Neuron (in vitro differentiated cells): ENCODE measurements around the gene NEURL2.

Source experiments
- H2AFZ ChIP-seq: one replicate; pipeline ENCODE4 v1.6.1; 2013; ENCODE audit warnings: low read depth, mild to moderate bottlenecking, inconsistent platforms, low read length, moderate library complexity
- H3K27me3 ChIP-seq: one replicate; pipeline ENCODE4 v1.6.1; 2013; ENCODE audit warnings: low read length; ENCODE audit not compliant: insufficient read depth
- H3K36me3 ChIP-seq: one replicate; pipeline ENCODE4 v1.6.1; 2013; ENCODE audit warnings: low read length; ENCODE audit not compliant: insufficient read depth
- H3K4me1 ChIP-seq: one replicate; pipeline ENCODE4 v1.6.1; 2013; ENCODE audit warnings: low read length; ENCODE audit not compliant: insufficient read depth
- H3K4me3 ChIP-seq: 2 replicates; pipeline ENCODE4 v1.5.1; 2013; ENCODE audit warnings: mild to moderate bottlenecking, low read length, moderate library complexity
- H3K9me3 ChIP-seq: one replicate; pipeline ENCODE4 v1.6.1; 2013; ENCODE audit warnings: low read length

Gene NEURL2

DNA sequence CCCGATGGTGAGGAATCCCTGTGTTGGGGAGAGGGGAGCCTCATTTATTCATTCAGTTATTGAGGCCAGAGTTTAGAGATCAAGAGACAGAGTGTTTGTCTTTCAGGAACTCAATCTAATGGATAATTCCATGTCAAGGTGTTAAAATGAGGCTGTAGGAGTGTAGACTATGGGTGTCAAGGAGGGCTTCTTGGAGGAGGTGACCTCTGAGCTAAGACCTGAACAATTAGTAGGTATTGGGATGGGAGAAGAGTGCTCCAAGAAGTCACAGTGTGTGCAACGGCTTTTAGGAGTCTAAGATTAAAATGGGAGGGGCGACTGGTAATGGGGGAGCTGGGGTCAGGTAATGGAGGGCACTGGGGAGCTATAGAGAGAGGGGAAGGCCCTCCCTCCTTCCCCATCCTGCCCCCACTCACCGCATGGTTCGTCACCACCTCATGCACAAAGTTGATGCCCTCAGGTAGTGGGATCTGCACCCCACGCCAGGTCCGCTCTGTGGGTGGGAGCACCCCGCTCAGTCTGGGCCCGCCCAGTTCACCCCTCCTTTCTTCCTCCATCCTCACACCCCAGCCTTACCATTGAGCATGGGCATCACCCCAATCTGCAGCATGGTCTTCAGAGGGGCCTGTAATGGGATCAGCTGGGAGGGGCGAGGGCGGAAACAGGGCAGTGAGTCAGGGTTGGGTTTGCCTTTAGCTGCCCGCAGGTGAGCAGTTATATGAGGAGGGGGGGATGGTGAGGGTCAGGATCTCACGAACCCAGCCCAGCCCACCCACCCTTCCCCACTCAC lies 8.2 kb upstream of the NEURL2 start:
- Histone ChIP-seq H3K27me3 (no peaks in the 10 kb centered on the region), H3K9me3 (no peaks in the 10 kb centered on the region), H3K4me3 (no peak overlapping the region), H2AFZ (no peak overlapping the region), H3K4me1 (peaks cover 1% of the 10 kb centered on the region), H3K36me3 (peaks cover 71% of the 10 kb centered on the region)

DNA sequence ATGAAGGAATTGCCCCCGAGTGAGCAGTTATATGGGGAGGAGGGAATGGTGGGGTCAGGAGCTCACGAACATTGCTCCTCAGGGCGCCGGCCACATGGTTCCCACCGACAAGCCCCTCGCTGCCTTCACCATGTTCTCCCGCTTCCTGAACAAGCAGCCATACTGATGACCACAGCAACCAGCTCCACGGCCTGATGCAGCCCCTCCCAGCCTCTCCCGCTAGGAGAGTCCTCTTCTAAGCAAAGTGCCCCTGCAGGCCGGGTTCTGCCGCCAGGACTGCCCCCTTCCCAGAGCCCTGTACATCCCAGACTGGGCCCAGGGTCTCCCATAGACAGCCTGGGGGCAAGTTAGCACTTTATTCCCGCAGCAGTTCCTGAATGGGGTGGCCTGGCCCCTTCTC lies 7.3 kb upstream of the NEURL2 start:
- H2AFZ ChIP-seq, result no peak overlapping the region
- peaks cover 63% of the 10 kb centered on the region for H3K36me3 ChIP-seq
- no peaks in the 10 kb centered on the region for H3K27me3 ChIP-seq
- no peaks in the 10 kb centered on the region for H3K9me3 ChIP-seq
- H3K4me1 ChIP-seq, result peaks cover 10% of the 10 kb centered on the region
- no peak overlapping the region for H3K4me3 ChIP-seq

DNA sequence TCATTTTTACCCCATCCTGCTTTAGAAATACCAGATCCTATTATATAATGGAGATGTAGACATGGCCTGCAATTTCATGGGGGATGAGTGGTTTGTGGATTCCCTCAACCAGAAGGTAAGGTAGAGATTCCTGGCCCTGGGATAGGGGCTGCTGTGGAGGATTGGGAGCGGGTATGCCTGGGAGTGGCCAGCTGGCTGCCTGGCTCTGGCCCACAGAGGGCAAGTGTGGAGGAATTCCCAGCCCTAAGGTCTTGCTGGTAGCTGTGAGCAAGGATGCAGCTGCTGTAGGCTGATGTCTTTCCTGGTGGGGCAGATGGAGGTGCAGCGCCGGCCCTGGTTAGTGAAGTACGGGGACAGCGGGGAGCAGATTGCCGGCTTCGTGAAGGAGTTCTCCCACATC lies 6.7 kb upstream of the NEURL2 start:
- Histone ChIP-seq H3K4me3 (no peak overlapping the region), H3K9me3 (no peaks in the 10 kb centered on the region), H3K27me3 (no peaks in the 10 kb centered on the region), H3K36me3 (peaks cover 57% of the 10 kb centered on the region), H3K4me1 (peaks cover 10% of the 10 kb centered on the region), H2AFZ (no peak overlapping the region)

DNA sequence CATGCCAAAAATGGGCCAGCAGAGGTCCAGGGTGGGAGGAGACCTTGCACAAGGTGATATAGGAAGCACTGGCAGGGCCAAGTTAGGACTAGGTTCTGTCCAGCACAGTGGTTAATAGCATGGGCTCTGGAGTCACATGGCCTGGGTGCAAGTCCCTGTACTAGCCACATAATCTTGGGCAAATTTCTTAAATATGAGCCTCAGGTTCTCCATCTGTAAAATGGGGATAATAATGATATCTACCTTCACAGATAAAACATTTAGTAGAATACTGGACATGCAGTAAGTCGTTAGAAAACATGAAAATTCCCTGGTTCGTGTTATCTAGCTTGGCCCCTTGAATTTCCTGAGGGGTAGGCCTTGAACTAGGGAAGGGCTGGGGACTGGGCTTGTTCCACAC lies 6.3 kb upstream of the NEURL2 start:
- Histone ChIP-seq H3K27me3 (no peaks in the 10 kb centered on the region), H2AFZ (no peak overlapping the region), H3K4me1 (peaks cover 13% of the 10 kb centered on the region), H3K36me3 (peaks cover 53% of the 10 kb centered on the region), H3K9me3 (no peaks in the 10 kb centered on the region), H3K4me3 (no peak overlapping the region)

DNA sequence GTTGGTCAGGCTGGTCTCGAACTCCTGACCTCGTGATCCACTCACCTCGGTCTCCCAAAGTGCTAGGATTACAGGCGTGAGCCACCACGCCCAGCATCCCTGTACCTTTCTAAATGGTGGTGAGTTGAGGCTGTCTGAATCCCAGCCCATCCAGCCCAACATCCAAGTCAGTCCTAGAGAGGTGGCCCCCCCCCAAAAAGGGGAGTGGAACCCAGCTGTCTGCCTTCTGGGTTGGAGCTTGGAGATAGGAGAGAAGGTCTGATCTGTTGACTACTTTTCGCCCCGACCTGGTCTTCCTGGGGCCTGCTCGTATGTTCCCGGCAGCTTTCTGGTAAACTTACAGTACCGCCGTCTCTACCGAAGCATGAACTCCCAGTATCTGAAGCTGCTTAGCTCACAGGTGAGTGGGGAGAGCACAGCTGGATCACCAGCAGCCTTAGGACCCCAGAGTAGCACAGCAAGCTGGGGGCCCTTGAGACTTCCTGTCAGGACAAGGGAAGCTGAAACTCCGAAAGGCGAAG lies 5.7 kb upstream of the NEURL2 start:
- Histone ChIP-seq H3K9me3 (no peaks in the 10 kb centered on the region), H2AFZ (no peak overlapping the region), H3K4me3 (no peak overlapping the region), H3K36me3 (peaks cover 48% of the 10 kb centered on the region), H3K27me3 (no peaks in the 10 kb centered on the region), H3K4me1 (peaks cover 18% of the 10 kb centered on the region)

DNA sequence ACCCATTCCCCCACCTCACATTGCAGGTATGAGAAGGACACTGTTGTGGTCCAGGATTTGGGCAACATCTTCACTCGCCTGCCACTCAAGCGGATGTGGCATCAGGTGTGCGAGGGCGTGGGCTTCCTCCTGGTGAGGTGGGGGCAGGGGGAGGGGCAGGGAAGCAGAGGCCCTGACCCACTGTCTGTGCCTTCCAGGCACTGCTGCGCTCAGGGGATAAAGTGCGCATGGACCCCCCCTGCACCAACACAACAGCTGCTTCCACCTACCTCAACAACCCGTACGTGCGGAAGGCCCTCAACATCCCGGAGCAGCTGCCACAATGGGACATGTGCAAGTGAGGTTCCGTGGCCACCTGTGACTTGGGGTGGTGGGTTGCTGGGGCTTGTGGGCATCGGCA lies 3.8 kb upstream of the NEURL2 start:
- Histone ChIP-seq H3K9me3 (no peaks in the 10 kb centered on the region), H3K36me3 (peaks cover 42% of the 10 kb centered on the region), H3K4me3 (no peak overlapping the region), H3K27me3 (no peaks in the 10 kb centered on the region), H2AFZ (no peak overlapping the region), H3K4me1 (peaks cover 26% of the 10 kb centered on the region)

DNA sequence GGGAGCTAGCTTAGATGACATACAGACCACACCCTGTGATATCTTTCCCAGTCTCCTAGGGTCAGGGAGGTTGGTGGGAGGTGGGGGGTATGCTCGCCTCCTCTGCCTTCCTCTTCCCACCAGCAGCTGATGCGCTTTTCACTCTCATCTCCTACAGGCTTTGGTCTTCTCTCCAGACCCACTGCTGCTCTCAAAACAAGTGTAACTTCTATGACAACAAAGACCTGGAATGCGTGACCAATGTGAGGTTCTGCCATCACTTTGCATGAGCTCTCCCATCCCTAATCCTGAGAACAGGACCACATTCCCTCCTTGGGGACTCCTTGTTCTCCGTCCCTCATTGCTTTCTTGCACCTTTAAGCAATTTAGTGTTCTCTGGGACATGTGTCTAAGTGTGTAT lies 2.8 kb upstream of the NEURL2 start:
- Histone ChIP-seq H3K4me1 (peaks cover 26% of the 10 kb centered on the region), H2AFZ (no peak overlapping the region), H3K36me3 (peaks cover 34% of the 10 kb centered on the region), H3K27me3 (no peaks in the 10 kb centered on the region), H3K4me3 (no peak overlapping the region), H3K9me3 (no peaks in the 10 kb centered on the region)

DNA sequence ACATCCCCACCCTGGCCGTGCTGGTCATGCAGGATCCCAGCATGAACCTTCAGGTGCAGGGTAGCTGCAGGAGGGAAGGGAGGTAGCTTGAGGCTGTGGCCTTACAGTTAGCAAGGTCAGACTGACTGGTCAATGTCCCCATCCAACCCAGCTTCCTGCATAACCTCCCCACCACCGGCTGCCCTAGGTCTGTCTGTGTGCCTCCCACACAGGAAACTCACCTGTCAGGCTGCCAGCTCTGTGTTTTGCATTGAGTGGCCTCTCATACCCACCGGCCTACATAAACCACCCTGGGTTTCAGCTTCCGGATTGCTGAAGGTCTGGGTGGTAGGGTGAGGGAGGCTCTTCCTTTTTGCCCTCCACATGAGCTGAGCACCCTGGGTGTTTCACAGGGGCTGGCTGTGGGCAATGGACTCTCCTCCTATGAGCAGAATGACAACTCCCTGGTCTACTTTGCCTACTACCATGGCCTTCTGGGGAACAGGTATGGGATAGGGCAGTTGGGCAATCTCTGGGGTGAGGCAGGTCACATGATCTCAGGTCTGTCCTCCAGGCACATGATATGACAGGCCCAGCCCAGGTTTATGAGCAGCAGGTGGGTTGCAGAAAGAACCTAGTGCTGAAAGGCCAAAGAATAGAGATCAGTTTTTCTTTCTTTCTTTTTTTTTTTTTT lies 2.0 kb upstream of the NEURL2 start:
- H3K4me3 ChIP-seq, result no peak overlapping the region
- no peaks in the 10 kb centered on the region for H3K9me3 ChIP-seq
- H2AFZ ChIP-seq, result no peak overlapping the region
- H3K4me1 ChIP-seq, result peaks cover 26% of the 10 kb centered on the region
- no peaks in the 10 kb centered on the region for H3K27me3 ChIP-seq
- H3K36me3 ChIP-seq, result peaks cover 25% of the 10 kb centered on the region

DNA sequence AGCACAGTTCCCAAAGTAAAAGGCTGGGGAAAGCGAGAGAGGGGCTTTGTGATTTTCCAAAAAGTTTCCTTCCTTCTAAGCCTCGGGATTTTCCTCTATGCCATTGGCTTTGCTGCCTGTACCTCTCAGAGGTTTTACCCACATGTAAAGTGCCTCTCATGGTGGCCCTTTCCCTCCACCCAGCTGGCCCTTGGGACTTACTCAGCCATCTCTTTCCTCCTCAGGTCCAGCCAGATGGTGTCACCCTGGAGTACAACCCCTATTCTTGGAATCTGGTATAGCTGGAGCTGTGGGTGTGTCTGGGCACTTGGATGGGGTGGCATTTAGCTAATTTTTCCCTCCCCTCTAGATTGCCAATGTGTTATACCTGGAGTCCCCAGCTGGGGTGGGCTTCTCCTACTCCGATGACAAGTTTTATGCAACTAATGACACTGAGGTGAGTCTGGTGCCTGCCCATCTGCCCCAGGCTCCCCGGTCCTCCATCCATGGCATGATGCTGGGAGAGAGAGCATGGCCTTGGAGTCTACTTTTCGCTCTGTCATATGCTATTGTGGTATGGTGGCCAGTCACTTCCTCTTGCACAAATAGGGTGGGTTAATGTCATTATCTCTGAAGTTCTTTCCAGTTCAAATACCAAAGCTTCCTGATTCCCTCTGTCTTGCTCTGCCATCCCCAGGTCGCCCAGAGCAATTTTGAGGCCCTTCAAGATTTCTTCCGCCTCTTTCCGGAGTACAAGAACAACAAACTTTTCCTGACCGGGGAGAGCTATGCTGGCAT lies 1.2 kb upstream of the NEURL2 start:
- Histone ChIP-seq H3K4me3 (peak overlapping the region; percentile 68), H3K36me3 (peaks cover 23% of the 10 kb centered on the region), H3K4me1 (peaks cover 26% of the 10 kb centered on the region), H3K9me3 (no peaks in the 10 kb centered on the region), H3K27me3 (no peaks in the 10 kb centered on the region), H2AFZ (no peak overlapping the region)

DNA sequence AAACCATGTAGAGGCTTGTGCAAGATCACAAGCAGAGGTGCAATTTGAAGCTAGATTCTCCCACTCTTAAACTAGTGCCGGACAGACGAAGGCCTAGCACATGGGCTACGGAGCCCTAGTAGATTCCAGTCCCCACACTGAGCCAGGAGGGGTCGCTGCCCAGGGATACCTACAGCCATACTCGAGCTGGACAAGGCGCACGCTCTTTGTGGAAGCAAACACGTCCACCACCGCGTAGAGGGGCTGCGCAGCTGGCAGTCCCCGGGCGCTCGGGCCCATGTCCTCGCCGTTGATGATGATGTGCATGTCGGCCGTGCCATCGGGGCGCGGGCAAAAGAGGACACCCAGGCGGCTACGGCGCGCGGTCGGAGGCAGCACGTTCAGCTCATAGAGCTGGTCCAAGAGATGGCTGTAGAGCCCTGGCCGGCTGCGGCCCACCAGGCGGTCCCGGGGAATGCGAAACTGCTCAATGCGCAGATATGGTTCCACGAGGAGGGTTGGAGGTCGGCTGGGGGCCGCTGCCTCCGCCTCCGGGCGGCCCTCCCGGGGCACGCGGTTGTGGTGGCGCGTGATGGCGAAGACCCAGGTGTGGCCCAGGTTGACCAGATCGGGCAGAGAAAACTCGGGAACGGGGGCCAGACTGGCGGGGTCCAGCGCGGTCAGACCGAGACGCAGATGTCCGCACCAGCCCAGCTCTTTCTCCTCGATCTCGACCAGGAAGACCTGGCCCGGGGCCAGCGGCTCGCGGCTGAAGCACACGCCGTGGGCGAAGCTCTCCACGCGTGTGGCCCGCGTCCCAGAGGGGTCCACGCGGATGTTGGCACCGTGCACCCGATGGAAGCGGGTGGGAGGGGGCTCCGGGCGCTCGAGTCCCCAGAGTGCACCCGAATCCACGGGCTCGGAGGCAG lies 677 bp downstream of the NEURL2 start:
- Histone ChIP-seq H3K27me3 (no peaks in the 10 kb centered on the region), H3K9me3 (no peaks in the 10 kb centered on the region), H3K36me3 (peaks cover 20% of the 10 kb centered on the region), H3K4me3 (peak overlapping the region; percentile 68), H2AFZ (peak overlapping the region; percentile 69), H3K4me1 (peaks cover 26% of the 10 kb centered on the region)

DNA sequence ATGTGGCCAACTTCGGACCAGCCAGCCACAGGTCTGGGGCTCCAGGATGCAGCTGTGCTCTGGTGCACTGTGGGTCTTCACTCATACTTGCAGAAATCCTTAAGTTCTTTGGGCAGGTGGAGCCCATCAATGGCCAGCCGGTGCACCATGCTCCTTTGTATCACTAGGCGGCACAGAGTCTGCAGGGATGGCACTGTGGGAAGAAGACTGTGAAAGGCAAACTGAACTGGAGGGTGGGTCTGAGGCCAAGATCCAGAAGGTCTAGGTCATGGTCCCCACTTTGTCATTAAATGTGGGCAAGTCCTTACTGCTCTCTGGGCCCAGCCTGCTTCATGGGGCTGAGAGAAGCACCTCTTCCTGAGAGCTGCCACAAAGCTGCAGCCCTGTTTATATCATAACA lies 2.3 kb downstream of the NEURL2 start:
- Histone ChIP-seq H3K36me3 (peaks cover 20% of the 10 kb centered on the region), H3K4me1 (peaks cover 19% of the 10 kb centered on the region), H3K4me3 (no peak overlapping the region), H2AFZ (no peak overlapping the region), H3K9me3 (no peaks in the 10 kb centered on the region), H3K27me3 (no peaks in the 10 kb centered on the region)

DNA sequence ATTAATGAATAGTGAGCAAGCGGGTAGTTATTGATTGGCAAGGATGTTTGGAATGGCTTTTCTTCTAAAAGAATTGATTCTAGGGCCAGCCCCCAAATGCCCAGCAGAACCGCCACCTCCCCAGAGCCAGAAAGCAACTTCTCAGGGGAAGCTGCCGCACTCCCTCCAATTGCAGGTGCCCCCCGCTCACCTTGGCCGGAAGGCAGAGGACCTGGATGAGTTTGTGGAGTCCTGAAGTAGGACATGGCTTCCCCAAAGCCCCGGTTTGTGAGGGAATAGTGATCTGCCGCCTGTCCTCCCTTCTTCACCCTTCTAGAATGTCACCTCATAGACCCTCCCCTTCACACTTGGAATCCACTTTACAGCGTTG lies 3.7 kb downstream of the NEURL2 start, which contains the start of gene SPATA25:
SPATA25 (minus strand) TSS at position 277 of the 370 bp plus-strand sequence; CDS start at position 245, 32 bp downstream.
- H3K27me3 ChIP-seq, result no peaks in the 10 kb centered on the region
- H3K4me3 ChIP-seq, result no peak within 1 kb of the TSS
- peaks cover 33% of the 10 kb centered on the region for H3K36me3 ChIP-seq
- H2AFZ ChIP-seq, result no peak within 1 kb of the TSS
- H3K9me3 ChIP-seq, result no peaks in the 10 kb centered on the region
- H3K4me1 ChIP-seq, result peaks cover 14% of the 10 kb centered on the region
